NCI-H2107 (cell line): ENCODE measurements around the gene SCGB1C2.
"Not testable (repeated sequence)": the region's sequence is repeated elsewhere in the genome, so short reads cannot be mapped to it uniquely, and the experiment has no call there.

Experiments
- DNase-seq: peaks from one replicate; lab custom pipeline; 2025; lab: John Stamatoyannopoulos, UW

The SCGB1C2 gene

GRCh38 chr17:137166-137807, at the start of gene SCGB1C2:
SCGB1C2 (plus strand) TSS chr17:137569; CDS start chr17:137591, 22 bp downstream.
- not testable (repeated sequence) for DNase-seq

GRCh38 chr17:113111-113510, 24.3 kb upstream of the SCGB1C2 start:
- not testable (repeated sequence) for DNase-seq

GRCh38 chr17:118339-118917, 18.9 kb upstream of the SCGB1C2 start:
- DNase-seq = not testable (repeated sequence)

- DNase-seq = not testable (repeated sequence)
Measured at GRCh38 chr17:133932-134331, 3.4 kb upstream of the SCGB1C2 start.

GRCh38 chr17:134332-134785, 3.0 kb upstream of the SCGB1C2 start:
- not testable (repeated sequence) for DNase-seq

- DNase-seq = not testable (repeated sequence)
Measured at GRCh38 chr17:135022-135421, 2.3 kb upstream of the SCGB1C2 start.

GRCh38 chr17:135895-136294, 1.5 kb upstream of the SCGB1C2 start:
- not testable (repeated sequence) for DNase-seq

GRCh38 chr17:136531-136930, 838 bp upstream of the SCGB1C2 start:
- DNase-seq = not testable (repeated sequence)

- DNase-seq = not testable (repeated sequence)
Measured at GRCh38 chr17:139401-140205, 2.2 kb downstream of the SCGB1C2 start.

- DNase-seq = no peak
Measured at GRCh38 chr17:142102-142661, 4.8 kb downstream of the SCGB1C2 start.

- DNase-seq = no peak
Measured at GRCh38 chr17:142876-143784, 5.8 kb downstream of the SCGB1C2 start.

- DNase-seq = peak; percentile 17
Measured at GRCh38 chr17:143785-144281, 6.5 kb downstream of the SCGB1C2 start.

- DNase-seq = no peak
Measured at GRCh38 chr17:144936-145670, 7.7 kb downstream of the SCGB1C2 start.

GRCh38 chr17:145671-146541, 8.5 kb downstream of the SCGB1C2 start:
- DNase-seq = no peak

GRCh38 chr17:146546-146945, 9.2 kb downstream of the SCGB1C2 start:
- no peak for DNase-seq

GRCh38 chr17:146983-147761, 9.8 kb downstream of the SCGB1C2 start:
- DNase-seq = no peak

- no peak for DNase-seq
Measured at GRCh38 chr17:147796-148740, 10.7 kb downstream of the SCGB1C2 start.

GRCh38 chr17:148757-149156, 11.4 kb downstream of the SCGB1C2 start:
- no peak for DNase-seq
